Endodermal cell (in vitro differentiated cells): ENCODE results near the gene ELP2. TPM values are rescaled to one million over a fixed set of nuclear protein-coding genes. Genes with fewer than 3 reads are reported as not detected.

Experiments
- DNase-seq: peaks from one replicate; pipeline ENCODE4 v3.0.0-alpha.2; 2017
- H3K27ac ChIP-seq: 2 replicates; pipeline ENCODE4 v1.5.1; 2013; ENCODE audit warnings: mild to moderate bottlenecking, low read depth, low read length, moderate library complexity
- H3K27me3 ChIP-seq: 2 replicates; pipeline ENCODE4 v1.6.1; 2013; ENCODE audit warnings: mild to moderate bottlenecking, low read length, moderate library complexity; ENCODE audit not compliant: insufficient read depth, control insufficient read depth, poor library complexity, severe bottlenecking
- H3K36me3 ChIP-seq: 2 replicates; pipeline ENCODE4 v1.7.0; 2013; ENCODE audit warnings: mild to moderate bottlenecking, low read length, moderate library complexity; ENCODE audit not compliant: control insufficient read depth, insufficient read depth
- H3K4me1 ChIP-seq: one replicate; pipeline ENCODE4 v1.7.0; 2013; ENCODE audit warnings: low read length; ENCODE audit not compliant: control insufficient read depth, insufficient read depth
- H3K4me3 ChIP-seq: 2 replicates; pipeline ENCODE4 v1.5.1; 2013; ENCODE audit warnings: mild to moderate bottlenecking, low read length, moderate library complexity
- H3K9ac ChIP-seq: 2 replicates; pipeline ENCODE4 v1.6.1; 2013; ENCODE audit warnings: mild to moderate bottlenecking, low read length, moderate library complexity; ENCODE audit not compliant: poor library complexity, severe bottlenecking; ENCODE audit errors: extremely low read depth
- H3K9me3 ChIP-seq: 2 replicates; pipeline ENCODE4 v1.6.1; 2013; ENCODE audit warnings: mild to moderate bottlenecking, low read length, moderate library complexity; ENCODE audit not compliant: control insufficient read depth
- H3K27ac Mint-ChIP-seq: 2 replicates; pipeline ENCODE4 v1.8.0; 2020; ENCODE audit warnings: mixed read lengths
- H3K27me3 Mint-ChIP-seq: 2 replicates; pipeline ENCODE4 v1.8.0; 2021; ENCODE audit warnings: mild to moderate bottlenecking, mixed read lengths; ENCODE audit not compliant: insufficient read depth
- H3K36me3 Mint-ChIP-seq: 2 replicates; pipeline ENCODE4 v1.8.0; 2020; ENCODE audit warnings: low read depth, mixed read lengths
- H3K4me1 Mint-ChIP-seq: 2 replicates; pipeline ENCODE4 v1.8.0; 2020; ENCODE audit warnings: mixed read lengths
- H3K4me3 Mint-ChIP-seq: 2 replicates; pipeline ENCODE4 v1.8.0; 2020; ENCODE audit warnings: mild to moderate bottlenecking, moderate library complexity, mixed read lengths
- H3K9me3 Mint-ChIP-seq: 2 replicates; pipeline ENCODE4 v1.8.0; 2020; ENCODE audit warnings: mild to moderate bottlenecking, mixed read lengths
- WGBS, 2 experiments: methylation state at CpG; one replicate each; pipeline versions ENCODE4 v1.1.5 to v1.1.7; 2013; ENCODE audit warnings: missing lambda C conversion rate in 2 of 2, mixed read lengths in 1 of 2; ENCODE audit not compliant: insufficient coverage in 1 of 2, insufficient read length in 1 of 2; 5-methylcytosine and 5-hydroxymethylcytosine counted together
- total RNA-seq, 2 donors: library from RNA; stranded (reverse); fragmentation: NEBNext Ultra II Directional in 1 of 2; extraction: Animal tissue kit (Norgen Biotek cat#: 25700) in 1 of 2; gene quantifications; 2 replicates in 1 of 2; 3 replicates in 1 of 2; pipeline ENCODE4 v1.2.1, GENCODE V29; 2021
- TF ChIP-seq, protein P1 (sequence below): fragments of 200-600 bp; sonication (generic); conservative IDR thresholded peaks from 2 replicates; pipeline ENCODE4 v1.5.0; 2021; ENCODE audit warnings: antibody characterized with exemption, mild to moderate bottlenecking

Gene ELP2
- total RNA-seq, 2 donors from 2014 or later = 125 to 129 TPM

GRCh38 chr18:36187826-36188721 is 58.4 kb downstream of the ELP2 start:
- Mint-ChIP-seq H3K27ac (no peak overlapping the region), H3K9me3 (no peaks in the 10 kb centered on the region), H3K4me1 (peaks cover 13% of the 10 kb centered on the region), H3K4me3 (peak overlapping the region; percentile 65), H3K27me3 (peaks cover 73% of the 10 kb centered on the region), H3K36me3 (no peaks in the 10 kb centered on the region)
- peak overlapping the region; percentile 82 for H3K4me3 ChIP-seq
- no peaks in the 10 kb centered on the region for H3K36me3 ChIP-seq
- H3K27me3 ChIP-seq = peaks cover 73% of the 10 kb centered on the region
- WGBS, 2 experiments = 37 to 38% methylated on average over 21 to 43 of the region's 43 CpGs
- peak; percentile 81 for DNase-seq
- H3K9ac ChIP-seq = no peak overlapping the region
- H3K4me1 ChIP-seq = no peaks in the 10 kb centered on the region
- H3K27ac ChIP-seq = no peak overlapping the region
- TF ChIP-seq, protein P1, sequence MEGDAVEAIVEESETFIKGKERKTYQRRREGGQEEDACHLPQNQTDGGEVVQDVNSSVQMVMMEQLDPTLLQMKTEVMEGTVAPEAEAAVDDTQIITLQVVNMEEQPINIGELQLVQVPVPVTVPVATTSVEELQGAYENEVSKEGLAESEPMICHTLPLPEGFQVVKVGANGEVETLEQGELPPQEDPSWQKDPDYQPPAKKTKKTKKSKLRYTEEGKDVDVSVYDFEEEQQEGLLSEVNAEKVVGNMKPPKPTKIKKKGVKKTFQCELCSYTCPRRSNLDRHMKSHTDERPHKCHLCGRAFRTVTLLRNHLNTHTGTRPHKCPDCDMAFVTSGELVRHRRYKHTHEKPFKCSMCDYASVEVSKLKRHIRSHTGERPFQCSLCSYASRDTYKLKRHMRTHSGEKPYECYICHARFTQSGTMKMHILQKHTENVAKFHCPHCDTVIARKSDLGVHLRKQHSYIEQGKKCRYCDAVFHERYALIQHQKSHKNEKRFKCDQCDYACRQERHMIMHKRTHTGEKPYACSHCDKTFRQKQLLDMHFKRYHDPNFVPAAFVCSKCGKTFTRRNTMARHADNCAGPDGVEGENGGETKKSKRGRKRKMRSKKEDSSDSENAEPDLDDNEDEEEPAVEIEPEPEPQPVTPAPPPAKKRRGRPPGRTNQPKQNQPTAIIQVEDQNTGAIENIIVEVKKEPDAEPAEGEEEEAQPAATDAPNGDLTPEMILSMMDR = no peak
- no peaks in the 10 kb centered on the region for H3K9me3 ChIP-seq

DNA sequence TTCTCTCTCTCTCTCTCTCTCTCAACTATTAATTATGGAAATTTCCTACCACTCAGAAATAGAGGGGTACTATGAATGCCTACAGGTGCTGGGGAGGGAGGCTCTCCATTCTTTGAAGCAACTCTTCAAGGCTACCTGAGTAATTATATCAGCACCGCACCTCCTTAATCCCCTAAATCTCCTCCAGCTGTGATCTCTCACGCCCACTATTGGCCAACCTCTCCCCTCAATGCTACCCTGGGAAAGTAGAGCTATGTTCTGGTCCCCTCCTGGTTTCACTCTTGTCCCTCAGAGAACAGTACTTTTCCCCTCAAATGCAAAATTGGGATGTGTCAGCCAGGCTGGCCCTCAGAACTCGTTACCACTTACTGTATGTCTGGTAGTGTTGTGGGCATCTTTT is 59.2 kb downstream of the ELP2 start:
- Mint-ChIP-seq H3K4me3 (peak overlapping the region; percentile 65), H3K36me3 (no peaks in the 10 kb centered on the region), H3K27ac (no peak overlapping the region), H3K4me1 (peaks cover 13% of the 10 kb centered on the region), H3K27me3 (peaks cover 65% of the 10 kb centered on the region), H3K9me3 (no peaks in the 10 kb centered on the region)
- Histone ChIP-seq H3K27me3 (peaks cover 65% of the 10 kb centered on the region), H3K36me3 (no peaks in the 10 kb centered on the region), H3K4me3 (no peak overlapping the region), H3K27ac (no peak overlapping the region), H3K4me1 (no peaks in the 10 kb centered on the region), H3K9me3 (no peaks in the 10 kb centered on the region), H3K9ac (no peak overlapping the region)
- 43 to 53% methylated on average over 2 of the region's 3 CpGs for WGBS, 2 experiments
- TF ChIP-seq, protein P1 = no peak
- DNase-seq = no peak

DNA sequence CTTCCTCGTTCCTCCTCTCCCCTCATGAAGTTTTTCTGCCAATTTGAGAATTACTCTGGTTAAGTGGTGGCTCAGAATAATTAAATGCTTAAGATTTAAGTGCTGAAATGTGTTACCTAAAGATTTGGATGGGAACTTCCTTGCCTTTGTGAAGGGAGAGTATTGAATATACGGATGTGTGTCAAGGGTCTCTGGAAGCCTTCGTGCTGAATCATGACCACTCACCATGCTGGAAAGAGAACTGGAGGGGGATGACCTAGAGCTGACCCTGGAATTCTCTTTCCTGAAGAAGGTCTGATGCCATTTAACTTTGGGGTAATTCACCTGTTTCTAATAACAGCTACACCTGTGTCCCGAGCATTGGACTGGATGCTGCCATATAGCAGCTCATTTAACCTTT is 59.8 kb downstream of the ELP2 start:
- Mint-ChIP-seq H3K36me3 (no peaks in the 10 kb centered on the region), H3K9me3 (no peaks in the 10 kb centered on the region), H3K27ac (no peak overlapping the region), H3K4me1 (peaks cover 13% of the 10 kb centered on the region), H3K27me3 (peaks cover 59% of the 10 kb centered on the region), H3K4me3 (no peak overlapping the region)
- no peaks in the 10 kb centered on the region for H3K36me3 ChIP-seq
- TF ChIP-seq, protein P1 = no peak
- H3K4me1 ChIP-seq = no peaks in the 10 kb centered on the region
- H3K9ac ChIP-seq = no peak overlapping the region
- no peak overlapping the region for H3K27ac ChIP-seq
- no peak overlapping the region for H3K4me3 ChIP-seq
- H3K9me3 ChIP-seq = no peaks in the 10 kb centered on the region
- H3K27me3 ChIP-seq = peaks cover 61% of the 10 kb centered on the region
- no peak for DNase-seq
- 88 to 94% methylated on average over 3 to 4 of the region's 4 CpGs for WGBS, 2 experiments
